GM12875 (cell line): ENCODE measurements around the gene SRSF3.
"Not testable (repeated sequence)": the region's sequence is repeated elsewhere in the genome, so short reads cannot be mapped to it uniquely, and the experiment has no call there.

ENCODE experiments used
- H3K4me3 ChIP-seq: one replicate; pipeline ENCODE4 v1.5.1; 2011; ENCODE audit warnings: low read depth, low read length, control low read depth
- CTCF ChIP-seq: IDR thresholded peaks from 2 replicates; pipeline ENCODE4 v1.5.1; 2011; ENCODE audit warnings: low read depth, mild to moderate bottlenecking, control low read depth, inconsistent platforms, low read length, moderate library complexity, borderline replicate concordance; ENCODE audit not compliant: insufficient read depth

SRSF3 gene

GRCh38 chr6:36577301-36577700, 16.9 kb upstream of the SRSF3 start:
- H3K4me3 ChIP-seq: no peak overlapping the region
- TF ChIP-seq CTCF: no peak

- no peak overlapping the region for H3K4me3 ChIP-seq
- no peak for TF ChIP-seq CTCF
These were observed 16.1 kb upstream of the SRSF3 start for GRCh38 chr6:36578030-36578429.

GRCh38 chr6:36578431-36578830, 15.7 kb upstream of the SRSF3 start:
- TF ChIP-seq CTCF: no peak
- no peak overlapping the region for H3K4me3 ChIP-seq

GRCh38 chr6:36580184-36580526, 14.0 kb upstream of the SRSF3 start:
- H3K4me3 ChIP-seq: no peak overlapping the region
- TF ChIP-seq CTCF: no peak

GRCh38 chr6:36581716-36582115, 12.4 kb upstream of the SRSF3 start:
- H3K4me3 ChIP-seq: no peak overlapping the region
- no peak for TF ChIP-seq CTCF

- no peak overlapping the region for H3K4me3 ChIP-seq
- TF ChIP-seq CTCF: no peak
These were observed 7.6 kb upstream of the SRSF3 start for GRCh38 chr6:36586606-36587005.

- H3K4me3 ChIP-seq: not testable (repeated sequence)
These were observed 5.1 kb upstream of the SRSF3 start for GRCh38 chr6:36589025-36589400.

- H3K4me3 ChIP-seq: no peak overlapping the region
- no peak for TF ChIP-seq CTCF
These were observed 3.9 kb upstream of the SRSF3 start for GRCh38 chr6:36590237-36590636.
